Measurements from ENCODE around the gene SLC2A4.

Gene SLC2A4

GRCh38 chr17:7306911-7307685, 25.6 kb downstream of the SLC2A4 start, which contains the start of gene EIF5A:
EIF5A (plus strand) TSS chr17:7307628; CDS start chr17:7309636, 2,008 bp downstream.
- DNase-seq (ENCODE audit: low read depth): peak; percentile 100

- DNase-seq (ENCODE audit: low read depth): peak; percentile 38
Measured at GRCh38 chr17:7307686-7308624, 26.4 kb downstream of the SLC2A4 start.

GRCh38 chr17:7308625-7309433, 27.3 kb downstream of the SLC2A4 start:
- DNase-seq (ENCODE audit: low read depth): peak; percentile 86

DNA sequence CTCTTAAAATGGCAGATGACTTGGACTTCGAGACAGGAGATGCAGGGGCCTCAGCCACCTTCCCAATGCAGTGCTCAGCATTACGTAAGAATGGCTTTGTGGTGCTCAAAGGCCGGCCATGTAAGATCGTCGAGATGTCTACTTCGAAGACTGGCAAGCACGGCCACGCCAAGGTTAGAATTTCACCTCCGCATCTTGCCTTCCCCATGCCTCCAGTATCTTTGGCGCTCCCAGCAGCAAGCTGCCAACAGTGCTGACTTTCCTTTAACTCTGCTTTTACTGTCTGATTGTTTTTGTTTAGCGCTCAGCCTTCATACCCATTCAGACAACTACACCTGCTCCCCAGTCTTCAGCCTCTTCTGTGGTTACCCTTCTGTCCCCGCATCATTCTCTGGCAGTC, 28.1 kb downstream of the SLC2A4 start:
- no peak for DNase-seq (ENCODE audit: low read depth)

DNA sequence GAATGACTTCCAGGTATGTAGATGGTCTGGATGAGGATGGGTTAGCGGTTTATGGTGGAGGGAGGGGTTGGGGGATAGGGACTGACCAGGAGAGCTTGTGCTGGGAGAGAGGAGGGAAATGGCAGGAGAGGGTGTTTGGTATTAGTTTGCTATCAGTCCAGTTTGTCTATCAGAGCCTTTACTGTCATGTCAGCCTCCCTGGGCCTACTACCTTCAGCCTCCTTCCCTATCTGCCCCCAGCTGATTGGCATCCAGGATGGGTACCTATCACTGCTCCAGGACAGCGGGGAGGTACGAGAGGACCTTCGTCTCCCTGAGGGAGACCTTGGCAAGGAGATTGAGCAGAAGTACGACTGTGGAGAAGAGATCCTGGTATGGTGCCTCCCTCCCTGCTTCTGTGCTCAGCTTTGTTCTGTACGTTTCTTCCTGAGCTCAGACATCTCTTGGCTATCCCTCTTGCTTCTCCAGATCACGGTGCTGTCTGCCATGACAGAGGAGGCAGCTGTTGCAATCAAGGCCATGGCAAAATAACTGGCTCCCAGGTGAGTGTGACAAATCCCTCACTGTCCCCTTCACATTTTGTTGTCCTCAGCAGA, 29.7 kb downstream of the SLC2A4 start:
- no peak for DNase-seq (ENCODE audit: low read depth)

GRCh38 chr17:7312432-7313087, 31.0 kb downstream of the SLC2A4 start:
- DNase-seq (ENCODE audit: low read depth): no peak

GRCh38 chr17:7313088-7313889, 31.8 kb downstream of the SLC2A4 start:
- DNase-seq (ENCODE audit: low read depth): no peak

- peak; percentile 42 for DNase-seq (ENCODE audit: low read depth)
Measured at GRCh38 chr17:7313890-7314718, 32.6 kb downstream of the SLC2A4 start.

- DNase-seq (ENCODE audit: low read depth): peak; percentile 84
Measured at GRCh38 chr17:7314719-7315569, 33.4 kb downstream of the SLC2A4 start, which contains the start of gene GPS2. GPS2 (minus strand) TSS chr17:7315360; CDS start chr17:7315052, 308 bp downstream.

- no peak for DNase-seq (ENCODE audit: low read depth)
Measured at GRCh38 chr17:7315570-7316235, 34.2 kb downstream of the SLC2A4 start.

DNA sequence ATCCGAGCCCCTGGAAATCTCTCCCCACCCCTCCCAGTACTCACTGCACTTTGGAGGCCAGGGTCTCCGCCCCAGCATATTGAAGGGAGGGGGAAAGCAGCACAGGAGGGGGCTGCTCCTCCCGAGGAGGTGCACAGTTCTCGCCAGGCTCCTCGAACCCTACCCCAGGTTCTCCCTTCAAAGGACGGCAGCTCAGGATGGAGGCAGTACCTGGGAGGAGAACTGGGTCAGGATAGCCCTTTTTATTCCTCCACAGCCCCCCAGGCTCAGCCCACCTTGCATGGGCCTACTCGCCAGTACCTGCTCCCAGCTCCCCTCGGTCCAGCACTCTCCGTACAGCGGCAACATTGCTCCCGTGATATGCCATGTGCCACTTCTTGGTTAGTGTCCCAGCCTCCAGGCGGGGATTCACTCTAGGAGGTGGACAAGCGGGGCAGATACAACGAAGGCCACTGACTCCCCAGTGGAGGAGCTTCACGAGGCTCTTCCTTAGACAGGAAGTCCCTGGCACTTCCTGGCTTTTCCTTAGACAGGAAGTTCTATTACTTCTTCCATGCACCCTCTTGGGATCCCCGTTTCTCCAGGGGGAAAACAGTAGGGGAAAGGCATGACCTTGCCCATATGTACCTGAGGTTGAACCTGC, 35.8 kb downstream of the SLC2A4 start:
- no peak for DNase-seq (ENCODE audit: low read depth)

GRCh38 chr17:7318121-7318860, 36.8 kb downstream of the SLC2A4 start:
- no peak for DNase-seq (ENCODE audit: low read depth)

- no peak for DNase-seq (ENCODE audit: low read depth)
Measured at GRCh38 chr17:7321466-7321865, 39.9 kb downstream of the SLC2A4 start.

DNA sequence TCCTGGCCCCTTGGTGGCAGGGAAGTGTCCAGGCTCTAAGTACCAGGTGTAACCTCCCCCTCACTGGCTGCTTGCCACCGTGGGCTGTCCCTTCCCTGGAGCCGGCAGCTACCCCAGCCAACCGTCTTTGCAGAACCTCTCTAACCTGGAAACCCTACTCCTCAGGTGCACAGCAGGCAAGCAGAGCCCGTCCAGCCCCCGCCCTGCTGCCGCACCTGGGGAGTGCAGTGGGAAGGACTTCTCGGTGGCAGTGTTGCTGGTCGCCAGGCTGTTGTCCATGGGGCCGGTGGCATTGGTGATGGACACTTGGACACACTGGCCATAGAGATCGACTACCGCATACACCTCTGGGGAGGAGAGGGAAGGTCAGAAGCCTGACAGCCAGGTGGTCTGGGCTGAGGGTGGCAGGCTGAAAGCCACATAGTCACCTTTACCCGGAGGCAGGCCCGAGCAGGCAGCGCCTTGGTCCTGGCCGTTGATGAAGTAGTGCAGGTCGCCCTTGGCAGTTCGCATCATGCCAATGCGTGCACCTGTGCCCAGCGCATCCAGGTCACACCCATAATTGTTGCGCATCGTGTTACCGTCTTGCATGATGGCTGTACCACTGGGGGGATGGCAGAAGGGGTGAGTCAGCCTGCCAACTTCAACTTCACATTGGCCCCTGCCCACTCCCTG, 41.1 kb downstream of the SLC2A4 start:
- no peak for DNase-seq (ENCODE audit: low read depth)

DNA sequence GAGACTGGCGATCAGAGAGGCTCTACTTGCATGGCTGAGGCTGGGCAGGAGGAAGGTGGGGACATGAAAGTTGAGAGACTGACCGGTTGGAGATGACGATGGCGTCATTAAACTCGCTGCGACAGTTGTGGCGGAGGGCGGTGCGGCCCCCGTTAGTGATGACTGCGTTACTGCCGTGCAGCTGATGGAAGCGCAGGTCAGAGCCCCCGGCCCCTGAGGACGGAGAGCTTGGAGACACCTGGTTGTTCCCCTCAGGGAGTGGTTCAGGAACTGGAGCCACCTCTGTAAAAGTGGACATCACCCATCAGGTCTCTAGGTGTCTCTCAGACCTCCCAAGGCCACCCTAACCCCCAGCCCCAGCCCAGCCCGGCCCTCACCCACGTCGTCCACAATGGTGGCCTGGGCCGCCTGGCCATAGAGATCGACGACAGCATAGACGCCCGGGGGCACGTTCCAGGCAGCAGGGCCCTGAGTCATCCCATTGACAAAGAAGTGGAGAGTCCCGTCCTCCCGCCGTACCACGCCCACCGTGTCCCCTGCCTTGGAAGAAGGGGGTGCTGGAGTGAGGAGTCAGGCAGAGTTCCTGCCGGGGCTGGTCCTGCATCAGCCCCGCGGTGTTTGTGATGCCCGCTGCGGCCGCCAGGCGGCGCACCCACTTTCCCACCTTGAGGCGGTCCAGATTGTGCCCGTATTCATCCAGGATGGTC, 42.4 kb downstream of the SLC2A4 start:
- DNase-seq (ENCODE audit: low read depth): no peak
